RWPE1 (cell line): ENCODE results near the gene ELN.
A peak's percentile ranks its signal among the peaks of the same experiment; 100 is the strongest.

Experiments used
- CTCF ChIA-PET: fragments of 350-600 bp; sonication (Branson Sonifier 250); formaldehyde crosslinking; extraction: SDS; loops from one replicate; lab custom pipeline; 2021; lab: Yijun Ruan, JAX
- POLR2A ChIA-PET: fragments of 400-600 bp; formaldehyde crosslinking; extraction: SDS; loops from one replicate; lab custom pipeline; 2020; ENCODE audit warnings: antibody characterized with exemption; ENCODE audit not compliant: low non-redundant PET; lab: Yijun Ruan, JAX
- DNase-seq: peaks from one replicate; pipeline ENCODE4 v3.0.0; 2012; ENCODE audit warnings: low spot score
- H3K27ac ChIP-seq: fragments of 450-650 bp; 2 replicates; pipeline ENCODE4 v1.5.1; 2017
- TF ChIP-seq, protein P1 (sequence below): fragments of 450-650 bp; conservative IDR thresholded peaks from 2 replicates; pipeline ENCODE4 v1.5.1; 2017; ENCODE audit warnings: low read depth, mild to moderate bottlenecking

ELN gene

DNA sequence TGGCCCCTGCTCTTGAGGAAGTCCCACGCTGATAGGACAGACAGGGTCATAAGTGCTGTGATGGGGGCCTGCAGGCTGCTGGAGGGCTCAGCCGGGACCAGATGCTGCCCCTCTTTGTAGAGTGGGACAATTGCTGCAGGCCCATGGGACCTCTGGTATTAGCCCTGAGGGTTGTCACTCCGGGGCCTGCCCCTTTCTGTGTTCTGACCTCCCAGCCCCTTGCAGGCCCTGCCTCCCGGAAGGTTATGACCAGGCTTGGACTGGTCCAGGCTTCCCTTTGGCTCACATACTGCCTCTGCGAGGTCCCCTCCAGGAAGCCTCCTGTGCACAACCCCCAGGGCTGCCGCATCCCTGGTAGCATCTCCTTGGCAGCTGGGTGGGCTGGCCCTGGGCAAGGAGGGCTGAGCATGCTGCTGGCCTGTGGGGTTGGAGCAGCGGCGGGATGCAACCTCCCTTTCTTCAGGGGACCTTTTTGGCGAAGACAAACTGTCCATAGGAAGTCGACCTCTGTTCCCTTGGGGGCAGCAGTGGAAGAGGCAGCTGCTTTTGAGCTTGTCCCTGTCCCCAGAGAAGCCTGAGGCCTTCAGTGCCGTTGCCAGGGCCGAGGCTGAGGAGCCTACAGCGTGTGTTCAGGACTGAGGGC, 64.5 kb downstream of the ELN start:
- H3K27ac ChIP-seq = peak overlapping the region; percentile 93
- ChIA-PET CTCF (no interaction called here), POLR2A (no interaction called here)
- no peak for DNase-seq
- TF ChIP-seq, protein P1, sequence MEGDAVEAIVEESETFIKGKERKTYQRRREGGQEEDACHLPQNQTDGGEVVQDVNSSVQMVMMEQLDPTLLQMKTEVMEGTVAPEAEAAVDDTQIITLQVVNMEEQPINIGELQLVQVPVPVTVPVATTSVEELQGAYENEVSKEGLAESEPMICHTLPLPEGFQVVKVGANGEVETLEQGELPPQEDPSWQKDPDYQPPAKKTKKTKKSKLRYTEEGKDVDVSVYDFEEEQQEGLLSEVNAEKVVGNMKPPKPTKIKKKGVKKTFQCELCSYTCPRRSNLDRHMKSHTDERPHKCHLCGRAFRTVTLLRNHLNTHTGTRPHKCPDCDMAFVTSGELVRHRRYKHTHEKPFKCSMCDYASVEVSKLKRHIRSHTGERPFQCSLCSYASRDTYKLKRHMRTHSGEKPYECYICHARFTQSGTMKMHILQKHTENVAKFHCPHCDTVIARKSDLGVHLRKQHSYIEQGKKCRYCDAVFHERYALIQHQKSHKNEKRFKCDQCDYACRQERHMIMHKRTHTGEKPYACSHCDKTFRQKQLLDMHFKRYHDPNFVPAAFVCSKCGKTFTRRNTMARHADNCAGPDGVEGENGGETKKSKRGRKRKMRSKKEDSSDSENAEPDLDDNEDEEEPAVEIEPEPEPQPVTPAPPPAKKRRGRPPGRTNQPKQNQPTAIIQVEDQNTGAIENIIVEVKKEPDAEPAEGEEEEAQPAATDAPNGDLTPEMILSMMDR = no peak

DNA sequence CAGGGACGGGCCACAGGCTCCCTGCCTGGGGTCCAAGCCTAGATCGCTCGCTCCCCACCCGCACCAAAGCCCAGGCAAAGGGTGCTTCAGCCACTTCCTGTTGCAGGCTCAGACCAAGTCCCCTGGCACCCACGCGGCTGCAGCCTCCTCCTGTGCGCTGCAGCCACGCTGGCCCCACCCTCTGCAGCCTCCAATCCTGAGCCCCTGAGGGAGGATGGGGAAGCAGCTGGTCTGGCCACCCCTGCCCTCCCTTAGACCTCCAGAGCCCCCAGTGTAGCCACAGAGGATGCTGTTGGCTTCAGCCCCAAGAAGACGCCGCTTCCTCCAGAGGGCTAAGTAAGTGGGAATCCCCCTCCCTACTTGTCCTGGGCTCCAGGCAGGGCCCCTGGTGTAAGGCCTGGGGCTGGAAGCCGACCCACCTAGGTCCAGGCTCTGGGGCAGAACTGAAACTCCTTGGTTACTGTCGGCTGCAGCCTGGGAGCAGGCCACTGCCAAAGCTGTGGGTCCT, 65.0 kb downstream of the ELN start:
- CTCF ChIA-PET = interaction anchor here (0.6 kb wide), 1 partner anchor 96 kb away, joined by 3 read pairs; no protein-coding TSS in a partner anchor
- POLR2A ChIA-PET = no interaction called here
- no peak for DNase-seq
- peak overlapping the region; percentile 93 for H3K27ac ChIP-seq
- TF ChIP-seq, protein P1 = no peak

DNA sequence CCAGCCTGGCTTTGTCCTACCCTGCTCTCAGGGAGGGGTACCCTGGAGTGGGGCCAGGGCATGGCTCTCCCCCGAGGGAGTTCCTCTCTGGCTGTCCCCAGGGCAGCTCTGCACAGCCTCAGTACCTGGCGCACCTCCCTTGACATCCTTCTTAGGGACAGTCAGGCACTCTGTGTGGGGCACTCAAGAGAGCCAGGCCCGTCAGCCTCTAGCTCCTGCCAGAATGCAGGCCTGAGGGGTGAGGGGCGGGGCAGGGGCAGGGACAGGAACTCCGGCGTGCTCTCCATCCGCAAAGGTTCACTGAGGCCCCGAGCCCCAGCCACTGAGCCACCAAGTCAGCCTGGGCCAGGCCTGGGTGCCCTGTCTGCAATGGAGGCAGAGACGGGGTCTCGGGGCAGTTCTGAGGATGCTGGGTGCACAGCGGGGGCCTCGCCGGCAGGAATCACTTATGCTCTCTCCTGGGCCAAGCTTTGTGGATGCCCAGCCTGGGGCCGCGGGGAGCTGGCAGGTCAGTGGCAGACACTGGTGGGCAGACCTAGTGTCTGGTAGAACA, 65.8 kb downstream of the ELN start:
- TF ChIP-seq, protein P1 = no peak
- H3K27ac ChIP-seq = peak overlapping the region; percentile 93
- DNase-seq = no peak
- POLR2A ChIA-PET = no interaction called here
- CTCF ChIA-PET = interaction anchor here (0.6 to 0.7 kb wide), 2 partner anchors 26 to 95 kb away, joined by 3 read pairs; no protein-coding TSS in a partner anchor

DNA sequence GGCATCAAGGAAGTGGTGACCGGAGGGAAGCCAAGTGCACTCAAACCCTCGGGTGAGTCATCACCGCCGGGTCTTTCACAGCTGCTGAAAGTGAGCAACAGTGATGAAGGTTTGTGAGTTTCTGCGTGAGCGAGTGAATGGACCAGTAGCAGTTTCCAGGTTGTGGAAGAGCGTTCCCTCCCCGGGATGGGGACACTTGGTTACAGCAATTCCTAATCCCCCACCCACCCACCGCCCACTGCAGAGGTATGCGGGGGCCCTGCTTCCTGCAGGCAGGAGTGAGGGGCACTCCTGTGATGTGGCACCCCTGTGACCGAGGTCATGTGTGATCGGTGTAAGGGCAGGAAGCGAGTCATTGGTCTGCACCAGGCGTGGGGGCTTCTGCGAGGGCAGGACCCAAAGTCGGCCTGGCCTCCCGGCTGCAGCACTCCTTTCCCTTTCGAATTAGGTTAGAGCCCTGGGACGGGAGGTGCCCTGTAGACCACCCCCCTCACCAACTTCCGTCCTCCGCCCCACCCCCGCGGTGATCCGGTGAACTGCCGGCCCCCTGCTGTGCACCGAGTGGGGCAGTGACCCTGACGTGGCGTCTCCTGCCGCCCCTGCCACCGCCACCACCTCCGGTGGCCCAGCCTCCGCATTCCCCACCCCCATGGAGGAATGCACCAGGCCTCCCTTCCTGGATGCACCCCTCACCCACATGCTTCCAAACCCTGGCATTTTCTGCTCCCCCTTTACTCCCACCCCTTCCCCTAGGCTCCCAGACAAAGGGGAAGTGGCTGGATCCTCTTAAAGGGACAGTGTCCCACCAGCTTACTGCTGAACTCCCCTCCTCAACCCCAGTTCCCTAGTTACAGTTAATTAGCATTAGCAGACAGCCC, 66.5 kb downstream of the ELN start:
- TF ChIP-seq, protein P1 = no peak
- H3K27ac ChIP-seq = peak overlapping the region; percentile 93

DNA sequence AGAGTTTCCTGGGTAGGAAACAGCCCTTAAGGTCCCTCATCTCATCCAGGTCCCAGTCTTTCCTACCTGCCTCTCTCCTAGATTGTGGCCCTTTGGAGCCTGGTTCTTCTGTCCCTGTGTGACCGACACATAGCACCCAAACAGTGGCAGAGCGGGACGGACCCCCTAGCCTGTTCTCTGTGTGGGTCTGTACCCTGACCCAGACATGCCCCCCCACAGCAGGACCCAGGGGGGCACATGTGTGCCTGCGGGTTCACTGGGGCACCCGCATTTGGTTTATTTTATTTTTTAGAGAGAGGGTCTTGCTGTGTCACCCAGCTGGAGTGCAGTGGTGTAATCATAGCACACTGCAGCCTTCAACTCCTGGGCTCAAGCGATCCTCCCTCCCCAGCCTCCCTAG, 67.2 kb downstream of the ELN start:
- ChIA-PET POLR2A (no interaction called here), CTCF (no interaction called here)
- TF ChIP-seq, protein P1 = no peak
- H3K27ac ChIP-seq = peak overlapping the region; percentile 93
- no peak for DNase-seq

More for the DNA sequence above, 66.5 kb downstream of the ELN start:
- ChIA-PET POLR2A (no interaction called here), CTCF (interaction anchor here (0.7 kb wide), 1 partner anchor 26 kb away, joined by 3 read pairs; no protein-coding TSS in a partner anchor)
- peak; percentile 84 for DNase-seq
